GM19193 (cell line): Measurements from ENCODE around the gene TBX4.

Experiments
- POLR2A ChIP-seq: IDR thresholded peaks from 4 replicates; pipeline ENCODE4 v1.6.1; 2011; ENCODE audit not compliant: insufficient read depth, insufficient read length; ENCODE audit errors: extremely low read depth

TBX4 gene

GRCh38 chr17:61419496-61420046 lies 32.7 kb upstream of the TBX4 start:
- no peak for TF ChIP-seq POLR2A

GRCh38 chr17:61420052-61420451 lies 32.2 kb upstream of the TBX4 start:
- no peak for TF ChIP-seq POLR2A

- no peak for TF ChIP-seq POLR2A
Measured at GRCh38 chr17:61420745-61421398, 31.4 kb upstream of the TBX4 start.

- TF ChIP-seq POLR2A: no peak
Measured at GRCh38 chr17:61421460-61421859, 30.8 kb upstream of the TBX4 start.

GRCh38 chr17:61422116-61422799 lies 30.0 kb upstream of the TBX4 start:
- no peak for TF ChIP-seq POLR2A

- no peak for TF ChIP-seq POLR2A
Measured at GRCh38 chr17:61422869-61423268, 29.4 kb upstream of the TBX4 start.

- no peak for TF ChIP-seq POLR2A
Measured at GRCh38 chr17:61423967-61424649, 28.1 kb upstream of the TBX4 start.

GRCh38 chr17:61425682-61426481 lies 26.3 kb upstream of the TBX4 start:
- no peak for TF ChIP-seq POLR2A

- no peak for TF ChIP-seq POLR2A
Measured at GRCh38 chr17:61426482-61427304, 25.5 kb upstream of the TBX4 start.

GRCh38 chr17:61427567-61427966 lies 24.7 kb upstream of the TBX4 start:
- no peak for TF ChIP-seq POLR2A

GRCh38 chr17:61429274-61429673 lies 22.9 kb upstream of the TBX4 start:
- TF ChIP-seq POLR2A: no peak

GRCh38 chr17:61431594-61432311 lies 20.5 kb upstream of the TBX4 start:
- no peak for TF ChIP-seq POLR2A

- TF ChIP-seq POLR2A: no peak
Measured at GRCh38 chr17:61436273-61436672, 15.9 kb upstream of the TBX4 start.
